Esophagus squamous epithelium (tissue), 4 donors: ENCODE data around the gene FAM83E.

Experiments used
- CTCF ChIP-seq, 6 experiments: fragments of 450-650 bp in 4 of 6; fragments of 200-600 bp in 2 of 6; sonication (generic) in 2 of 6; IDR thresholded peaks; one replicate each; pipeline ENCODE4 v1.5.1; 2016 to 2019; ENCODE audit warnings: antibody characterized with exemption in 6 of 6, mild to moderate bottlenecking in 4 of 6, moderate library complexity in 4 of 6
- POLR2A ChIP-seq, 4 donors: fragments of 450-650 bp; IDR thresholded peaks; one replicate each; pipeline ENCODE4 v1.6.1; 2017; ENCODE audit warnings: antibody characterized with exemption in 4 of 4, mild to moderate bottlenecking in 4 of 4, moderate library complexity in 3 of 4

GRCh38 chr19:48633148-48634035, 18.5 kb upstream of the FAM83E start:
- TF ChIP-seq POLR2A (IDR thresholded peaks at IDR 0.05), result no peak
- no peak for TF ChIP-seq CTCF (IDR thresholded peaks at IDR 0.05)
